SH-SY5Y (cell line): ENCODE results near the gene FRMD5.

Source experiments
- GATA2 ChIP-seq: IDR thresholded peaks from 2 replicates; pipeline ENCODE4 v1.6.1; 2011; ENCODE audit warnings: mild to moderate bottlenecking, low read depth, low read length
- GATA3 ChIP-seq: IDR thresholded peaks from 2 replicates; pipeline ENCODE4 v1.6.1; 2011; ENCODE audit warnings: low read depth, mild to moderate bottlenecking, low read length, moderate library complexity

DNA sequence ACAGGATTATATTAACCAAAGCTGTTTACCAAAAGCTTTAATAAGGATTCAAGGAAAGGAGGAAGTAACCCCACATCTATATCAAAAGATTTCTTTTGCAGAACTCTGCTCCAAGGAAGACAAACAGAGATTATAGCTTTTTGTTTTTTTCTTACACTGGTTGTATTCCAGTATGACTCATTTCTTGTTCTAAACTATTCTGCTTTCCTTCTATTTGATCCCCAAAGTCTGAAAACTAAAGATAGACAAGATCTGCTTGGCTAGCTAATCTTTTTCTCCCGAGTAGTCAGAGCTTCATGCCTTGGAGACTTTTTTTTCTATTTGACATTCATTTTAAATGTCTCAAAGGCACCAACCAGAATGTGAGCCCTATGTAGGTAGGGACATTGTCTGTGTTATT lies 36.8 kb upstream of the FRMD5 start:
- TF ChIP-seq GATA2 = no peak
- TF ChIP-seq GATA3 = no peak
